Activated CD8-positive, alpha-beta memory T cell treated with anti-CD3 and anti-CD28 coated beads, Interleukin-2, amount 50 U/mL, for 24 hours (primary cell): ENCODE measurements around the gene IGFBP7.

Source experiments
- DNase-seq: peaks from one replicate; pipeline ENCODE4 v3.0.0-alpha.2; 2020; ENCODE audit errors: extremely low read depth

IGFBP7 gene

GRCh38 chr4:57109847-57110639 is at the start of gene IGFBP7:
Gene IGFBP7 (minus strand): TSS chr4:57110385. CDS start chr4:57110351, 34 bp downstream.
- DNase-seq: no peak

- no peak for DNase-seq
Observed at GRCh38 chr4:57159866-57160265, 49.7 kb upstream of the IGFBP7 start.

GRCh38 chr4:57158762-57159161 is 48.6 kb upstream of the IGFBP7 start:
- no peak for DNase-seq

GRCh38 chr4:57158221-57158620 is 48.0 kb upstream of the IGFBP7 start:
- DNase-seq: no peak

- DNase-seq: no peak
Observed at GRCh38 chr4:57157596-57158137, 47.5 kb upstream of the IGFBP7 start.

GRCh38 chr4:57156242-57156990 is 46.2 kb upstream of the IGFBP7 start:
- DNase-seq: no peak

GRCh38 chr4:57154926-57155325 is 44.7 kb upstream of the IGFBP7 start:
- DNase-seq: no peak

GRCh38 chr4:57154191-57154590 is 44.0 kb upstream of the IGFBP7 start:
- DNase-seq: no peak

GRCh38 chr4:57153207-57153606 is 43.0 kb upstream of the IGFBP7 start:
- DNase-seq: no peak

- no peak for DNase-seq
Observed at GRCh38 chr4:57151481-57151880, 41.3 kb upstream of the IGFBP7 start.

GRCh38 chr4:57149833-57150232 is 39.6 kb upstream of the IGFBP7 start:
- DNase-seq: no peak

GRCh38 chr4:57148831-57149505 is 38.8 kb upstream of the IGFBP7 start:
- no peak for DNase-seq

GRCh38 chr4:57148177-57148576 is 38.0 kb upstream of the IGFBP7 start:
- DNase-seq: no peak

- DNase-seq: no peak
Observed at GRCh38 chr4:57147335-57148060, 37.3 kb upstream of the IGFBP7 start.

GRCh38 chr4:57146444-57146843 is 36.3 kb upstream of the IGFBP7 start:
- DNase-seq: no peak

GRCh38 chr4:57144466-57144865 is 34.3 kb upstream of the IGFBP7 start:
- no peak for DNase-seq

GRCh38 chr4:57139783-57140182 is 29.6 kb upstream of the IGFBP7 start:
- DNase-seq: no peak

GRCh38 chr4:57137261-57137660 is 27.1 kb upstream of the IGFBP7 start:
- no peak for DNase-seq

- no peak for DNase-seq
Observed at GRCh38 chr4:57136281-57136680, 26.1 kb upstream of the IGFBP7 start.

GRCh38 chr4:57132743-57133137 is 22.6 kb upstream of the IGFBP7 start:
- DNase-seq: no peak

GRCh38 chr4:57131849-57132742 is 21.9 kb upstream of the IGFBP7 start:
- DNase-seq: no peak
